Left lobe of liver (tissue), 2 donors: ENCODE measurements around the gene RNF20. TPM values are rescaled to one million over a fixed set of nuclear protein-coding genes. Genes with fewer than 3 reads are reported as not detected.
A peak's percentile ranks its signal among the peaks of the same experiment; 100 is the strongest.
"Not testable (repeated sequence)": the region's sequence is repeated elsewhere in the genome, so short reads cannot be mapped to it uniquely, and the experiment has no call there.

Experiments
- ATAC-seq: fragments of 200-7000 bp; cut with Tn5 transposase; one replicate; pipeline ENCODE4 v1.9.1; 2020; ENCODE audit warnings: mild to moderate bottlenecking, moderate library complexity
- DNase-seq: peaks from one replicate; pipeline ENCODE4 v3.0.0-alpha.2; 2020; ENCODE audit warnings: low spot score
- total RNA-seq: library from RNA; stranded (reverse); gene quantifications from one replicate; pipeline ENCODE4 v1.2.1, GENCODE V29; 2021
- donor health status: DM: no; HTN: no; CAD: no; lungs with moderate emphysema.
- donor health status: DM: no; HTN: yes; CAD: no.

Gene RNF20
- total RNA-seq: 17.4 TPM

- ATAC-seq: peak; percentile 95
- peak; percentile 99 for DNase-seq
Observed at GRCh38 chr9:101533334-101534204, at the start of gene RNF20. RNF20 (plus strand) TSS chr9:101533853; CDS start chr9:101535424, 1,571 bp downstream.

GRCh38 chr9:101484046-101484445 lies 49.6 kb upstream of the RNF20 start:
- ATAC-seq: no peak
- no peak for DNase-seq

- DNase-seq (peak; percentile 53), ATAC-seq (peak; percentile 73)
Observed at GRCh38 chr9:101485924-101486692, 47.5 kb upstream of the RNF20 start.

GRCh38 chr9:101486693-101487442 lies 46.8 kb upstream of the RNF20 start:
- ATAC-seq: peak; percentile 91
- DNase-seq: peak; percentile 75

- ATAC-seq (peak; percentile 22), DNase-seq (no peak)
Observed at GRCh38 chr9:101487443-101487840, 46.2 kb upstream of the RNF20 start.

- ATAC-seq (no peak), DNase-seq (no peak)
Observed at GRCh38 chr9:101495810-101496209, 37.8 kb upstream of the RNF20 start.

GRCh38 chr9:101498323-101498722 lies 35.3 kb upstream of the RNF20 start:
- ATAC-seq (peak; percentile 79), DNase-seq (no peak)

- ATAC-seq: no peak
- DNase-seq: no peak
Observed at GRCh38 chr9:101504188-101504587, 29.5 kb upstream of the RNF20 start.

- DNase-seq: no peak
- ATAC-seq: no peak
Observed at GRCh38 chr9:101508211-101508610, 25.4 kb upstream of the RNF20 start.

GRCh38 chr9:101509572-101509971 lies 24.1 kb upstream of the RNF20 start:
- ATAC-seq (no peak), DNase-seq (no peak)

- ATAC-seq (no peak), DNase-seq (no peak)
Observed at GRCh38 chr9:101510459-101510858, 23.2 kb upstream of the RNF20 start.

GRCh38 chr9:101511009-101511408 lies 22.6 kb upstream of the RNF20 start:
- ATAC-seq (no peak), DNase-seq (no peak)

- no peak for DNase-seq
- ATAC-seq: no peak
Observed at GRCh38 chr9:101512116-101512515, 21.5 kb upstream of the RNF20 start.

GRCh38 chr9:101513351-101513750 lies 20.3 kb upstream of the RNF20 start:
- DNase-seq: no peak
- no peak for ATAC-seq

- ATAC-seq (no peak), DNase-seq (no peak)
Observed at GRCh38 chr9:101514071-101514470, 19.6 kb upstream of the RNF20 start.

GRCh38 chr9:101516655-101517054 lies 17.0 kb upstream of the RNF20 start:
- ATAC-seq (no peak), DNase-seq (no peak)

- not testable (repeated sequence) for DNase-seq, ATAC-seq
Observed at GRCh38 chr9:101518489-101518888, 15.2 kb upstream of the RNF20 start.

- no peak for ATAC-seq
- no peak for DNase-seq
Observed at GRCh38 chr9:101524371-101524770, 9.3 kb upstream of the RNF20 start.

- no peak for ATAC-seq
- no peak for DNase-seq
Observed at GRCh38 chr9:101527066-101527465, 6.6 kb upstream of the RNF20 start.

GRCh38 chr9:101528015-101528414 lies 5.6 kb upstream of the RNF20 start:
- ATAC-seq: no peak
- DNase-seq: no peak

- ATAC-seq (peak; percentile 64), DNase-seq (peak; percentile 72)
Observed at GRCh38 chr9:101530076-101530711, 3.5 kb upstream of the RNF20 start.
